Lower leg skin (tissue), 3 donors: ENCODE data around the gene NUAK2.

Experiments used
- POLR2A ChIP-seq, 2 donors: fragments of 450-650 bp; IDR thresholded peaks; one replicate each; pipeline ENCODE4 v1.6.1; 2016 to 2017; ENCODE audit warnings: antibody characterized with exemption in 2 of 2, mild to moderate bottlenecking in 1 of 2, moderate library complexity in 1 of 2
- TF ChIP-seq, protein P1 (sequence below), 3 donors: fragments of 450-650 bp; IDR thresholded peaks; one replicate each; pipeline ENCODE4 v1.5.1; 2016; ENCODE audit warnings: antibody characterized with exemption in 3 of 3, mild to moderate bottlenecking in 3 of 3, moderate library complexity in 2 of 3

DNA sequence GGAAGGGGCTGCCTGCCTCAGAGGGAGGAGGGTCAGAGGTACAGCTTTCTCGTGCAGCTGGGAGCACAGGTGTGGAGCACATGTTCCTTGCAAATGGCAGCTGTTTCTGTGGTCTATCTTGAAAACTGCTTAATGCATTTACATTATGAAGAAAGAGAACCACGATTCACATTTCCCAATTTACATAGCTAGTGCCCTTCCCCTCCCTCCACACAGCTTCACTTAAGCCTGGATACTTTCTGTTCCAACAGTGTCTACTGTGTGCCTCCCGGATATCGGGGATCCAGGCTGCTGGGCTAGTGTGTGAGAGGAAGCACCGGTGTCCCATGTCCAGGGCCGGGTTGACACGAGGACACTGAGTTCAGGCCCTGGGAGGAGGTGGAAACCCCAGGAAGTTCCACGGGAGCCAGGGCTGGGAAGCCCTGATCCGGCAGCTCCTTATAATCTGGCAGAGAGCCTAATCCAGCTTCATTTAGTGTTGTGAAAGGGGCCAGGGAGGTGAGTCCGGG lies 62.2 kb downstream of the NUAK2 start:
- TF ChIP-seq POLR2A (IDR thresholded peaks at IDR 0.05), result no peak
- TF ChIP-seq, protein P1, sequence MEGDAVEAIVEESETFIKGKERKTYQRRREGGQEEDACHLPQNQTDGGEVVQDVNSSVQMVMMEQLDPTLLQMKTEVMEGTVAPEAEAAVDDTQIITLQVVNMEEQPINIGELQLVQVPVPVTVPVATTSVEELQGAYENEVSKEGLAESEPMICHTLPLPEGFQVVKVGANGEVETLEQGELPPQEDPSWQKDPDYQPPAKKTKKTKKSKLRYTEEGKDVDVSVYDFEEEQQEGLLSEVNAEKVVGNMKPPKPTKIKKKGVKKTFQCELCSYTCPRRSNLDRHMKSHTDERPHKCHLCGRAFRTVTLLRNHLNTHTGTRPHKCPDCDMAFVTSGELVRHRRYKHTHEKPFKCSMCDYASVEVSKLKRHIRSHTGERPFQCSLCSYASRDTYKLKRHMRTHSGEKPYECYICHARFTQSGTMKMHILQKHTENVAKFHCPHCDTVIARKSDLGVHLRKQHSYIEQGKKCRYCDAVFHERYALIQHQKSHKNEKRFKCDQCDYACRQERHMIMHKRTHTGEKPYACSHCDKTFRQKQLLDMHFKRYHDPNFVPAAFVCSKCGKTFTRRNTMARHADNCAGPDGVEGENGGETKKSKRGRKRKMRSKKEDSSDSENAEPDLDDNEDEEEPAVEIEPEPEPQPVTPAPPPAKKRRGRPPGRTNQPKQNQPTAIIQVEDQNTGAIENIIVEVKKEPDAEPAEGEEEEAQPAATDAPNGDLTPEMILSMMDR (IDR thresholded peaks at IDR 0.05), result no peak
